Right ventricle myocardium superior (tissue), 1 donor: ENCODE measurements around the gene TUBG2. TPM values are rescaled to one million over a fixed set of nuclear protein-coding genes. Genes with fewer than 3 reads are reported as not detected.

ENCODE experiments used
- ATAC-seq: fragments of 200-7000 bp; cut with Tn5 transposase; one replicate; pipeline ENCODE4 v1.9.1; 2020; ENCODE audit warnings: mild to moderate bottlenecking; ENCODE audit not compliant: poor library complexity
- DNase-seq: peaks from one replicate; pipeline ENCODE4 v3.0.0-alpha.2; 2020
- intact Hi-C: fragments of 100-400 bp; cut with DNase I; formaldehyde crosslinking; loops from one replicate; pipeline ENCODE4 v1.11.2; 2022
- total RNA-seq: library from RNA; stranded (reverse); fragmentation: NEBNext Ultra II Directional; extraction: Animal tissue kit (Norgen Biotek cat#: 25700); gene quantifications from one replicate; pipeline ENCODE4 v1.2.1, GENCODE V29; 2021
- donor health status: DM: no; HTN: yes; CAD: no; lungs with severe emphysema.

TUBG2 gene
- total RNA-seq, 1 donor from 2014 or later, result 12.4 TPM

DNA sequence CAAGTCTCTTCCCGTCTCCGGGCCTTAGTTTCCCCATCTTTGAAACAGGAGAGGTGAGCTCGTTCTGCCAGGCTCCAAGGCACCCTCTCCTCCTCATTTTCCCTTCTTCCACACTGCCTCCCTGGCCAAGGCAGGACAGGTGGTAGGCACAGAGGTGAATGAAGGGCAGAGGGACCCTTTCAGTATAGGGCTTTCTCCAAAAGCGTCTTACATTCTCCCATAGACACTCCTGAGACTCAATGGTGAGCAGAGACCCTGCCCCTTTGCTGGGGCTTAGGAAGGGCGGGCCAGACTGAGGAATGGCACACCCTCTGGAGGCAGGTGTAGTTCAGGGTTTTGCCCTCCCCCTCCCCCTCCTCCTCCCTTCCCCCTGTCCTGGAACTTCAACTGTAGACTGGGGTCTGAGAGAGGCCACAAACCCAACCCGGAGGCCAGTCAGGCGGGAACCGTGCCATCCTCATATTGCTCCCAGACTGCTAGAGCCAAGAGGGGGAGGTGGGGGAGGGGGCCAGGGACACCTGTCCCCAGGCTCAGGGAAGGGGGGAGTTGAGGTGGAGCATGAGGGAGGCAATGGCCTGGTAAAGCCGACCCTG is 15.8 kb downstream of the TUBG2 start:
- DNase-seq (no peak), ATAC-seq (no peak)
- intact Hi-C loops, result loop anchor here (5.0 kb wide), 1 partner anchor 68 kb away; the partner anchor contains the start of genes RETREG3 and TUBG1

DNA sequence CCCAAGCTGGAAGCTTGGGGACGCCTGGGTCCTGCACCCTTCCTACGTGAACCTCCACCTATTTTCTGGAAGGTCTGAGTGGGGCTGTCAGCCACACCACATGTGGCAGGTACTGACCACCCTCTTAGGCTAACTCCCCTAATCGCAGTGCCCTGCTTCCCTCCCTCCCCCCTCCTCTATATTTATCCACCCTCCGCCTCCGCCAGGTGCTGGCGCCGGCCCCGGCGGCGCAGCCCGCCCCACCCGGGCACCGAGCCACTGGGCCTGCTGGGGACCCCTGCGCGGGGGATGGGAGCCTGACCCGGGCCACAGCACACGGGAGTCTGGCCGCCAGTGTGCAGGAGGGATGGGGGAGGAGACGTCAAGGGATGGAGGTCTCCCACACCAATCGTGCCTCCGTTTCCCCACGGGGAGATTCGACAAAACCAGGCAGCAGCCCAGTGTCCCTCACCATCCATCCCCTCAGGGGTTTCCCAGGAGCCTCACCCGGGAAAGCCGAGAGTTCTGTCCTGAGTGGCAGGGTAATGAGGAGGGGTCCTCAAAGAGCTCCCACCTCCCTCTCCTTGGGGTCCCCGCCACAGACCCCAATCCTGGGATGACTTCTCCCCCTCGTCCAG is 16.4 kb downstream of the TUBG2 start:
- peak; percentile 22 for ATAC-seq

DNA sequence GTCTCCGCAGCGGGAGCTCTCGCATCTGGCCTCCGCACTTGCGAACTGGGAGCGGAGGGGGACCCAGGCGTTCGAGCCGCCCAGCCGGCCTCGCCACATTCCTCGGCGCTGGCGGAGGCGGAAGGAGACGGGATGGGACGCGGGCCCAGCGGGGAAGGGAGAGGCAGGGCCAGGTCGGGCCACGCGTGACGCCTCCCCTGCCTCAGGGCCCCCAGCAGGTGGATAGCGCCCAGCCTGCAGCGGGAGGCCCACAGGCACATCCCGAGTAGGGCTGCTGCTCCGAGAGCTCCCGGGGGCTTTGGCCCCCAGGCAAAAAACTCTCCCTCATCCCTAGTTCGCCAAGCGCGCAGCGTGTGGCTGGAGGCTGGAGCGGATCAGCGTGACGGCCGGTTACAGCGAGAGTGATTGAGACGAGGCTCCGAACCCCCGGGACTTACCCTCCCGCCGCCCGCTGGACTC is 16.9 kb downstream of the TUBG2 start:
- ATAC-seq, result peak; percentile 19
- peak; percentile 72 for DNase-seq
- intact Hi-C loops, result loop anchor here (5.0 kb wide), 1 partner anchor 69 kb away; the partner anchor contains the start of genes RETREG3 and TUBG1

More for the DNA sequence above, 16.4 kb downstream of the TUBG2 start:
- intact Hi-C loops, result loop anchor here (5.0 kb wide), 1 partner anchor 68 kb away; the partner anchor contains the start of genes RETREG3 and TUBG1
- peak; percentile 79 for DNase-seq

DNA sequence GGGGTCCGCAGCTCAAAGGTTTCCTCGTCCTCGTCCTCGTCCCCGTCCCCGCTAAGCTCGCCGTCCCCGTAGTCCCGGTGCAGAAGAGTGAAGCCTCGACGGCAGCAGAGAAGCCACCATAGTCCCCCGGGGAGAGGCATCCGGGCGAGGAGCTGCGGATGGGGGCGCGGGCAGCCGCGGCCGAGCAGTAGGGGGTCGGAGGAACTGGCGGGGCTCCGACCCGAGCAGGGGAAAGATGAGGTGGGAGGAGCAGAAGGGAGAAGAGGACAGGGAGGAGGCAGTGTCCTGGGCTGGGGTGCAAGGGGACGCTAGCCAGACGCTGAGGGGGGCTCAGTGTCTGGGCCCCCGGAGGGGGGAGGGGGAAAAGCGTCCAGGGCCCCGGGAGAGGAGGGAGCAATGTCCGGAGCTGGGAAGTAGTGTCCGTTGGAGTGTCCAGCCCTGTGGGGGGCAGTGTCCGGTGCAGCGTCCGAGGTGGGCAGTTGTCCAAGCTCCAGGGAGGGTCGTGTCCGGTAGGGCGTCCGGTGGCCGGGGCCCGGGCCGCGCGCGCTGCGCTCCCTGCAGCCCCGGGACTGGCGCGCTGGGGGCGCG is 17.4 kb downstream of the TUBG2 start, which contains the start of gene PLEKHH3:
Gene PLEKHH3, minus strand, starts transcription at position 571 of the 588 bp plus-strand sequence. Its CDS starts 431 bp downstream, at position 140.
- ATAC-seq, result peak; percentile 0
- intact Hi-C loops, result loop anchor here (5.0 kb wide), 1 partner anchor 69 kb away; the partner anchor contains the start of genes RETREG3 and TUBG1
- no peak for DNase-seq

DNA sequence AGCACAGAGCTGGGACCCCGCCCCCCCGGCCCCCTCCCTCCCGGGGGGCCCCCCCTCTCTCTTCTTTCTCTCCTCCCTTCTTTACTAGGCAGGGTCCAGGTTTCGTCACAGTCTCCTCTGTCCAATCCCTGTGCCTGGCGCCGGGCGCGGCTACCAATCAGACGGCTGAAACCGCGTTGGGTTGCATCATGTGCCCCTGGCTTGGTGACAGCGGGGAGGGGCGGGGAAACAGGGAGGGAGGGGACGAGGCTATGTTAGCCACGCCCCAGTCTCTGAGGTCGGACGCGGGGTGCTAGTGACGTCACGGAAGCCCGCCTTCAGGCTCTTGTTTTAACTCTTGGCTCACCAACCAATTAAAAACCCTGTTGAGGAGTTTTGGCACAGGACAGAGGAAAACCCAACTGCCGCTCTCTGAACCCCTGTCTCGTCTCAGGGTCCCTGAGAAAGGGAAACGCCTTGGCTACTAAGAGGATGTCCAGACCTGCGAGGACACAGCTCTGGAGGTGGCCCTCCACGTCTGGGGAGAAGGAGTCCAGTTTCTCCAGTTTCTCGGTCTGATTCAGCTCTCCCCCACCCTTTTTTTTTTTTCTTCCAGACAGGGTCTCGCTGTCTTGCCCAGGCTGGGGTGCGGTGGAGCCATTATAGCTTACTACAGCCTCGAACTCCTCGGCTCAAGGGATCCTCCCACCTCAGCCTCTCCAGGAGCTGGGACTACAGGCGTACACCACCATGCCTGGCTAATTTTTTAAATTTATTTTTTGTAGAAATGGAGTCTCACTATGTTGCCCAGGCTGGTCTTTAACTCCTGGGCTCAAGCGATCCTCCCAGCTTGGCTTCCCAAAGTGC is 18.2 kb downstream of the TUBG2 start:
- DNase-seq (peak; percentile 100), ATAC-seq (peak; percentile 64)
- intact Hi-C loops, result loop anchor here (5.0 kb wide), 1 partner anchor 70 kb away; the partner anchor contains the start of genes RETREG3 and TUBG1

DNA sequence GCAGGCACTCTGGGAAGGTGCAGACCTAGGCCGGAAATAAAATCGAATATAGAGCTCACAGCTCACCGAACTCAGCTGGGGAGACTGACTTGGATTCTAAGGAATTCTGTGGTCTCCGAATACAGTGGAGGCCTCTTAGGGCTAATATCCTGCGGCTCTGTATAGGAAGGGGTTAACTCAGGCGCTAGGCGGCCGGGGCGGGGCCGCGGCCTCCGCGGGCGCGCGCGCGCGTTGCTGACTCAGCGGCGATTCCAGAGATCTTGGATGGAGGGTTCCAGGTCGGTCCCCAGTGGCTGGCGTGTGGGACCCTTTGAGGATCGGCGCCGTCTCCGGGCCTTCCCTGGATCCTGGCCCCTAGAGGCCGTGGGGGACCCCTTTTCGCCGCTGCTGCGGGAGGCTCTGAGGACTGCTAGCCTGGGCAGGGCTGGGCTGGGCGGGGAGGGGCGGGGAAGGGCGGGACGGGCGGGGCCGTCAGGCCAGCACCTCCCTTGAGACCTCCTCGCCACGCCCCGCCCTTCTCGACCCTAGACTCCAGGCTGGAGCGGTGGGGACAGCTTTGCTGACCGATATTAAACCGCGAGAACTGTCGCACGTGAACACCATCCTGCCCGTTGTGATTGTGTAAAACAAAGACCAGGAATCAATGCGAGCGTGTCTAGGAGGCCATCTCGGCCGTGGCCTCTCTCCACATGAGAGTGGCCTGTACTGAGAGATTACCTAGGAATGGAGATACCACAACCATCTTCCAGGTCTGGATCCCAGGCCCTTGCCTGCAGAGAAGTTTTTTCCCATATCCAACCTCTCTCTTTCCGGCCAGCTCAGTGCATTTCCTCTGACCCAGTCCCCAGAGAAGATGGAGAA is 19.1 kb downstream of the TUBG2 start:
- DNase-seq (peak; percentile 93), ATAC-seq (peak; percentile 46)
- intact Hi-C loops, result loop anchor here (5.0 kb wide), 1 partner anchor 71 kb away; the partner anchor contains the start of genes RETREG3 and TUBG1

DNA sequence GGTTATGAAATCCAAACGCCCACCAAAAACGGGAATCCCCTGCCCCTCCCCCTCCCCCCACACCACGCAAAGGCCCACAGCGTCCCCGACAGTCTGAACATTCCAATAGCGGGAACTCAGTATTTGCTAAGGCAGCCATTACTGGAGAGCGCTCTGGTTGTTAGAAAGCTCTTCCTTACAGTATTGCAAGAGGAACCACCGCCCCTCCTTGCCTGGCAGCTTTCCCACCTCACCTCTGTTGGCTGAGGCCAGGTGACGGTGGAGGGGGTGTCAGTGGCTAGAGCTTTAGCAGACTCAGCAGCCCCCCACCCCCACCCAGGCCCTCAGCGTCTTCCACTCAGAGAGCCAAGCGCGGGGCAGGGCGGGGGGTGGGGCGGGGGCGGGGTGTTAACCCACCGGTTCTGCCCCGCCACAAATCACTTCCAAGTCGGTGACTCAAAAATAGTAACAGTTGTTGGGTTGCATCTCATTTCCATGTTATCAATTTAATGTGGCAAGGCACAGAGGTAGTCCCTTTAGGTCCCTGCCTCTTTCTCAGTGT is 19.9 kb downstream of the TUBG2 start:
- DNase-seq, result no peak
- no peak for ATAC-seq
- intact Hi-C loops, result loop anchor here (5.0 kb wide), 1 partner anchor 72 kb away; the partner anchor contains the start of genes RETREG3 and TUBG1

DNA sequence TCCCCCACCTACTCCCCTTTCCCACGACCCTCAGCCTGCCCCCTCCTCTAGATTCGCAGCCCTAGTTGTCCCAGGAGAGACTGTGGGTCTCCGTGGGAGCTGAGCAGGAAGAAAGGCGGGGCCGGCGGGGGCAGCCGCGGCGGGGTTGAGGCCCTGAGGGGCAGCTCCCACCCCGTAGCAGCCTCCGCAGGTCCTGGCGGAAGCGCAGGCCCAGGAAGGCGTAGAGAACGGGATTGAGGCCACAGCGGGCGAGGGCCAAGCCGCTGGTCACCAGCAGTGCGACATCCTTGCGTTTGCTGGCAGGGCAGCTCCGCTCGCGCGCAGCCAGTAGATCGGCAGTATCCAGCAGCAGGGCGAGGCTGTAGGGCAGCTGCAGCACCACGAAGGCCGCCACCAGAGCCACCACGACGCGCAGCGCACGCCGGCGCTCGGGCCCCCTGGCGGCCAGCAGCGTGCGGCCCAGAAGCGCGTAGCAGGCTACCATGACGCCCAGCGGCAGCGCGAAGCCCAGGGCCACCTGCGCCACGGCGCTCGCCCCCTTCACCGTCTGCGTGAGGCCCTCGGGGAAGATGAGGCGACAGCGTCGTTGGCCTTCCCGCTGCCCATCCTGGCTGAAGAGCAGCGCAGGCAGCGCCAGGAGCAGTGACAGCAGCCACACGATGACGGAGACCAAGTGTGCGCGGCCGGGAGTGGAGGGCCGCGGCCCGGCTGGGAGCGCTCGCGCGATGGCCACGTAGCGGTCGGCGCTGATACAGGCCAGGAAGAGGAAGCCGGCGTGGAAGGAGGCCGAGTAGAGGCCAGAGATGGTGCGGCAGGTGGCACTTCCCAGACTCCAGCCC is 20.6 kb downstream of the TUBG2 start:
- peak; percentile 52 for ATAC-seq

DNA sequence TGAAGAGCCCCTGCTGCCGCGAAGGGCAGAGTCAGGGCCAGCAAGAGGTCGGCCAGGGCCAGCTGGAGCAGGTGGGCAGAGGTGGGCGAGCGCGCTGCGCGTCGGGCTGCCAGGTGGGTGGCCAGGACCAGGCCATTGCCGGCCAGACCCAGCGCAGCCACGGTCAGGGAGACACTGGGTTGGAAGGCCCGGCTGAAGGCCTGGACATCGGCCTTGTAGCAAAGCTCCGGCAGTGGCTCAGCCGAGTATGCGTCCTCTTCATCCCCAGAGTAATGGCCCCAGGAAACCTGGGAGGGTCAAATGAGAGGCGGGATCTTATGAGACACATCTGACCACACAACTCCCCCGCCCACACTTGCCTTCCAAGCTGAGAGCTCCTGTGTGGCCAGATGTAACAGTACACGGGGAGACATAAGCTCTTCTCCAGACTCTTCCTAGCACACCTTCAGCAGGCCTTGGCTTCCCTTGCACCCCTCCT is 21.3 kb downstream of the TUBG2 start:
- no peak for DNase-seq
- intact Hi-C loops, result loop anchor here (5.0 kb wide), 1 partner anchor 93 kb away; no protein-coding TSS in a partner anchor
- no peak for ATAC-seq

More for the DNA sequence above, 20.6 kb downstream of the TUBG2 start:
- intact Hi-C loops, result loop anchor here (5.0 kb wide), 2 partner anchors 72 to 92 kb away; partner anchors contain the start of genes RETREG3 and TUBG1
- peak; percentile 90 for DNase-seq

DNA sequence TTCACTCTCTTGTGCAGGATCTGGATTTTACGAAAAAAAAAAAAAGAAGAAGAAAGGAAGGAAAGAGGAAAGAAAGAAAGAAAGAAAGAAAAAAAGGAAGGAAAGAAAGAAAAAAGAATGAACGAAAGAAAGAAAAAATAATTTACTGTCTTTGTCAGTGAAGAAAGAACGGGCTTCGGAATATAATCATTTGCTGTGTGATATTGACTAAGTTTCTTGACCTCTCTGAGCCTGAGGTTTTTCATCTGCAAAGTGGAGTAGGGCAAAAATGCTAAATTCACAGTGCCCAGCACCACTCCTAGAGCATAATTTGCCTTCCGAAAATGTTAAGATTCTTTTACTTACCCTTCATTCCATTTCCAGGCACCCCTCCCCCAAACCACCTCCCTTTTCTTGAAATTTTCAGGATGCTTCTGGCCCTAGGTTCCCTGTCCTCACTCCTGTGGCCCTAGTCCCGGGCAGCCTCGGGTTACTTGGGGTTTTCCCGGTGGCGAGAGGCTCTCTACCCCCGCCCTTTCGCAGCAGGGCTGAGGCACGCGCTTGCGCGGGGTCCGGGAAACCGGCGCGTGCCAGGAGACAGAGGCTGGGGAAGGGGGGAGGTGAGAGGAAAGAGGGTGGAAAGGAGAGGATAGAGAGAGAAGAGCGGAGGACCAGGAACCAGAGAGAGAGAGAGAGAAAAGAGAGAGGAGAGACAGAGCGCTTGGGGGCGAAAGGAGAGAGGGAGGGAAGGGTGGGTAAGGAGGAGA is 23.1 kb downstream of the TUBG2 start, which contains the start of gene CNTNAP1:
Gene CNTNAP1, plus strand, starts transcription at position 556 of the 746 bp plus-strand sequence. CDS start 299 bp downstream, outside the sequence.
- intact Hi-C loops, result loop anchor here (5.0 kb wide), 1 partner anchor 95 kb away; no protein-coding TSS in a partner anchor
- DNase-seq (peak; percentile 72), ATAC-seq (no peak)

DNA sequence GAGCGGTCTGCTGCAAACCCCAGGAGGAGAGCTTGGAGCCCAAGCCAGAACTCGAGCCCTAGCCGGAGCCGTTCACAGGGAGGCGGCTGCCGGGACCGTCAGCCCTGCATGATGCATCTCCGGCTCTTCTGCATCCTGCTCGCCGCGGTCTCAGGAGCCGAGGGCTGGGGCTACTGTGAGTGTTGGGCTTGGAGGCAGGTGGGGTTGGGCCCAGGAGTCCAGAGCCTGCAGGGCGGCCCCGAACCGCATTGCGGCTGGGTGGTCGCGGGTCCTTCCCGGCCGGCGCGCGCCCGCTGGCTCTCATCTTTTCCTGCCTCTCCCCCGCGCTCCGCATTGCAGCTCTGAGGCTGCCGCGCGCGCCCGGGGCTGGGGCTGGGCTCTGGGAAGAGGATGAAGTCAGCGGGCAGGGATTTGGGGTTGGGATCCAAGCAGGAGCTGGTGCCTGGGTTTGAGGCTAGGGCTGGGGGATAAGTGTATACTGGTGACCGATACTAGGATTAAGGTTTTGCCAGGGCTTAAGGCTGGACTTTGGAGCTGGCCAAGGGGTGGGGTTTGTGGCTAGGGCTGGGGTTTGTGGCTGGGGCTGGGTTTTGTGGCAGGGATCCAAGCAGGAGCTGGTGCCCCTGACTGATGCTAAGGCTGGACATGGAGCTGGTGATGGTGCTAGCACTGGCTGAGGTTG is 23.8 kb downstream of the TUBG2 start:
- no peak for DNase-seq

DNA sequence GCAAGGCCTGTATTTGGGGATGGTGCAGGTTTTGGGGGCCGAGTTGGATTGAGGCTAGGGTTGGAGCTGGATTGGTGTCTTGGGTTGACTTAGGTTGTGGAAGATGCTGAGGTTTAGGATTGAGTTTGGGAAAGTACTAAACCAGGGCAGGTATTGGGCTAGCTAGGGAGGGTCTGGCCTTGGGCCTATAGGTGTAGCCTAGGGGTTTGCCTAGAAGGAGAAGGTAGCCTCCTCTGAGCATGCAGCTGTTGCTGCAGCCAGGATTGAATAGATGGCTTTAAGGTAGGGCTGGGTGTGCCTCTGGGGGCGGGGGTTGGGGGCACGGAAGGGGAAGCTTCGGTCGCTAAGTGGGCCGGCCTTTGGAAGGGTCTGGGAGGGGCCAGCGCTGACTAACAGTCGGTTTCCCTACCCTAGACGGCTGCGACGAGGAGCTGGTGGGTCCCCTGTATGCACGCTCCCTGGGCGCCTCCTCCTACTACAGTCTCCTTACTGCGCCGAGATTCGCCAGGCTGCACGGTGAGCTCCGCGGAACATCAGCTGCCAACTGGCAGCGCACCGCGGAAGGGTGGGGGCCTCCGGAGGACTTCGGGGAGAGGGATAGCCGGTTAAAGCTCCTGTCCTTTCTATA is 24.4 kb downstream of the TUBG2 start:
- intact Hi-C loops, result loop anchor here (5.0 kb wide), 1 partner anchor 96 kb away; no protein-coding TSS in a partner anchor
- ATAC-seq (peak; percentile 12), DNase-seq (peak; percentile 71)

More for the DNA sequence above, 23.8 kb downstream of the TUBG2 start:
- intact Hi-C loops, result loop anchor here (5.0 kb wide), 1 partner anchor 96 kb away; no protein-coding TSS in a partner anchor
- no peak for ATAC-seq

DNA sequence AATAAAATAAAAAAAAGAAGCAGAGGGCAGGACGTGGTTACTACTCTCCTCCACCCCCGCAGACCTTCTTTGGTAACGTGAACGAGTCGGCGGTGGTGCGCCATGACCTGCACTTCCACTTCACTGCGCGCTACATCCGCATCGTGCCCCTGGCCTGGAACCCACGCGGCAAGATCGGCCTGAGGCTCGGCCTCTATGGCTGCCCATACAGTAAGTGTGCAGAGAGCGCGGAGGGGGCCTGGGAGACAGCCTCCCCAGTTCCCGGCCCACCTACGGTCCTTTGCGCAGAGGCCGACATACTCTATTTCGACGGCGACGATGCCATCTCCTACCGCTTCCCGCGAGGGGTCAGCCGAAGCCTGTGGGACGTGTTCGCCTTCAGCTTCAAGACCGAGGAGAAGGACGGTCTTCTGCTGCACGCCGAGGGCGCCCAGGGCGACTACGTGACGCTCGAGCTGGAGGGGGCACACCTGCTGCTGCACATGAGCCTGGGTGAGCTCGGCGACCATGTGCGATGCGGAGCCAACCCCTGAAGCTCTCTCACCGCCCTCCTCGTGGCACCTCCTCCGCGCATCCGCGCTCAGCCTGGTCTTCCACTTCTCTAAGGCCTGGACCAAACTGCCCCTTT is 26.0 kb downstream of the TUBG2 start:
- no peak for DNase-seq
- intact Hi-C loops, result loop anchor here (5.0 kb wide), 1 partner anchor 98 kb away; no protein-coding TSS in a partner anchor
- no peak for ATAC-seq

DNA sequence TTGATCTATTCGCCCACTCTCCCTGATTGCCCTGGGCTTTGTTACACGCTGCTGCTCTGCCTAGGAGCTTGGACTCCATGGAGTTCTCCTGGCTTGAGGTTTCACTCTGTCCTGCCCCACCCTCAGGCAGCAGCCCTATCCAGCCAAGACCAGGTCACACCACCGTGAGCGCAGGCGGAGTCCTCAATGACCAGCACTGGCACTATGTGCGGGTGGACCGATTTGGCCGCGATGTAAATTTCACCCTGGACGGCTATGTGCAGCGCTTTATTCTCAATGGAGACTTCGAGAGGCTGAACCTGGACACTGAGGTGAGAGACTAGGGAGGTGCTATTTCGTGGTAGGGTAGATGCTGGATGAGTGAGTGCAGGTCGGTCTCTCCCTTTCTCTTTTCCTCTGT is 26.7 kb downstream of the TUBG2 start:
- intact Hi-C loops, result no loop called here
- DNase-seq, result no peak
- ATAC-seq, result no peak
